H9 (cell line): ENCODE data around the gene PCDHGB4. TPM values are rescaled to one million over a fixed set of nuclear protein-coding genes. Genes with fewer than 3 reads are reported as not detected.

Experiments used
- DNase-seq: peaks from one replicate; pipeline ENCODE4 v3.0.0-alpha.2; 2017
- H2AFZ ChIP-seq: one replicate; pipeline ENCODE4 v1.6.1; 2013; ENCODE audit warnings: mild to moderate bottlenecking, low read length, control low read depth, moderate library complexity
- H2AK5ac ChIP-seq: 2 replicates; pipeline ENCODE4 v1.6.1; 2013; ENCODE audit warnings: low read length, control low read depth, mixed read lengths; ENCODE audit not compliant: insufficient read length
- H2BK120ac ChIP-seq: one replicate; pipeline ENCODE4 v1.6.1; 2013; ENCODE audit warnings: low read depth, mild to moderate bottlenecking, low read length, control low read depth, inconsistent platforms; ENCODE audit not compliant: poor library complexity, severe bottlenecking
- H2BK12ac ChIP-seq: 2 replicates; pipeline ENCODE4 v1.6.1; 2013; ENCODE audit warnings: low read length, control low read depth, mixed read lengths, low read depth; ENCODE audit not compliant: insufficient read length
- H2BK15ac ChIP-seq: 2 replicates; pipeline ENCODE4 v1.6.1; 2013; ENCODE audit warnings: low read depth, low read length, control low read depth
- H2BK20ac ChIP-seq: one replicate; pipeline ENCODE4 v1.6.1; 2013; ENCODE audit warnings: low read depth, mild to moderate bottlenecking, low read length, control low read depth, inconsistent platforms; ENCODE audit not compliant: poor library complexity, severe bottlenecking
- H2BK5ac ChIP-seq: 2 replicates; pipeline ENCODE4 v1.6.1; 2013; ENCODE audit warnings: low read length, control low read depth, mixed read lengths; ENCODE audit not compliant: insufficient read length
- H3K14ac ChIP-seq: 2 replicates; pipeline ENCODE4 v1.6.1; 2013; ENCODE audit warnings: low read length, control low read depth; ENCODE audit not compliant: insufficient read depth
- H3K18ac ChIP-seq: 2 replicates; pipeline ENCODE4 v1.6.1; 2013; ENCODE audit warnings: low read depth, mild to moderate bottlenecking, mixed read lengths, low read length, control low read depth; ENCODE audit not compliant: insufficient read length
- H3K23ac ChIP-seq: 2 replicates; pipeline ENCODE4 v1.6.1; 2013; ENCODE audit warnings: low read length, control low read depth, mixed read lengths, low read depth; ENCODE audit not compliant: insufficient read length
- H3K23me2 ChIP-seq: 2 replicates; pipeline ENCODE4 v1.6.1; 2013; ENCODE audit warnings: low read depth, mild to moderate bottlenecking, mixed read lengths, low read length, control low read depth; ENCODE audit not compliant: insufficient read length, poor library complexity, severe bottlenecking
- H3K27ac ChIP-seq: 2 replicates; pipeline ENCODE4 v1.5.1; 2013; ENCODE audit warnings: low read length, control low read depth, mixed read lengths, low read depth; ENCODE audit not compliant: insufficient read length
- H3K27me3 ChIP-seq: 2 replicates; pipeline ENCODE4 v1.6.1; 2013; ENCODE audit warnings: low read length, control low read depth, inconsistent platforms; ENCODE audit not compliant: insufficient read depth
- H3K4ac ChIP-seq: 2 replicates; pipeline ENCODE4 v1.6.1; 2013; ENCODE audit warnings: low read depth, mild to moderate bottlenecking, control low read depth, inconsistent platforms, low read length, moderate library complexity
- H3K4me1 ChIP-seq: 2 replicates; pipeline ENCODE4 v1.6.1; 2013; ENCODE audit warnings: low read length, control low read depth, inconsistent platforms; ENCODE audit not compliant: insufficient read depth
- H3K4me2 ChIP-seq: 2 replicates; pipeline ENCODE4 v1.6.1; 2013; ENCODE audit warnings: low read length, control low read depth, mixed read lengths; ENCODE audit not compliant: insufficient read length, insufficient read depth
- H3K56ac ChIP-seq: 2 replicates; pipeline ENCODE4 v1.6.1; 2013; ENCODE audit warnings: low read depth, mild to moderate bottlenecking, mixed read lengths, low read length, control low read depth; ENCODE audit not compliant: insufficient read length
- H3K79me1 ChIP-seq: 2 replicates; pipeline ENCODE4 v1.6.1; 2013; ENCODE audit warnings: low read depth, mild to moderate bottlenecking, moderate library complexity, low read length, control low read depth, inconsistent platforms; ENCODE audit not compliant: insufficient read depth, poor library complexity, severe bottlenecking
- H3K79me2 ChIP-seq: 2 replicates; pipeline ENCODE4 v1.6.1; 2013; ENCODE audit warnings: low read length, control low read depth, inconsistent platforms; ENCODE audit not compliant: insufficient read depth
- H3K9ac ChIP-seq: 2 replicates; pipeline ENCODE4 v1.6.1; 2013; ENCODE audit warnings: low read length, control low read depth, mixed read lengths; ENCODE audit not compliant: insufficient read length; ENCODE audit errors: extremely low read depth
- H3K9me3 ChIP-seq: one replicate; pipeline ENCODE4 v1.6.1; 2013; ENCODE audit warnings: low read depth, low read length, inconsistent platforms; ENCODE audit not compliant: control insufficient read depth
- H3T11ph ChIP-seq: one replicate; pipeline ENCODE4 v1.6.1; 2013; ENCODE audit warnings: mild to moderate bottlenecking, low read length, control low read depth, inconsistent platforms
- H4K20me1 ChIP-seq: one replicate; pipeline ENCODE4 v1.6.1; 2013; ENCODE audit not compliant: control insufficient read depth, insufficient read length, insufficient read depth
- H4K5ac ChIP-seq: 2 replicates; pipeline ENCODE4 v1.6.1; 2013; ENCODE audit warnings: low read depth, mild to moderate bottlenecking, mixed read lengths, low read length, control low read depth; ENCODE audit not compliant: insufficient read length
- H4K8ac ChIP-seq: replicated peaks from 2 replicates; pipeline ENCODE4 v1.6.1; 2013; ENCODE audit warnings: low read length, control low read depth, mixed read lengths, low read depth; ENCODE audit not compliant: insufficient read length
- H4K91ac ChIP-seq: 2 replicates; pipeline ENCODE4 v1.6.1; 2013; ENCODE audit warnings: low read depth, mild to moderate bottlenecking, moderate library complexity, mixed read lengths, low read length, control low read depth; ENCODE audit not compliant: insufficient read length
- H3K27ac Mint-ChIP-seq, 3 experiments: 2 replicates in 2 of 3; 3 replicates in 1 of 3; pipeline ENCODE4 v1.8.0; 2020 to 2021; ENCODE audit warnings: mixed read lengths in 3 of 3, mild to moderate bottlenecking in 1 of 3, moderate library complexity in 1 of 3
- H3K27me3 Mint-ChIP-seq: 2 replicates; pipeline ENCODE4 v1.8.0; 2021; ENCODE audit warnings: low read depth, mild to moderate bottlenecking, moderate library complexity, mixed read lengths
- H3K36me3 Mint-ChIP-seq, 3 experiments: 2 replicates in 2 of 3; 3 replicates in 1 of 3; pipeline ENCODE4 v1.8.0; 2020 to 2021; ENCODE audit warnings: low read depth in 3 of 3, mixed read lengths in 3 of 3; ENCODE audit not compliant: insufficient read depth in 1 of 3
- H3K4me1 Mint-ChIP-seq, 2 experiments: 2 replicates each; pipeline ENCODE4 v1.8.0; 2020; ENCODE audit warnings: mixed read lengths in 2 of 2
- H3K4me3 Mint-ChIP-seq, 2 experiments: 2 replicates in 1 of 2; 3 replicates in 1 of 2; pipeline ENCODE4 v1.8.0; 2020 to 2021; ENCODE audit warnings: mild to moderate bottlenecking in 2 of 2, mixed read lengths in 2 of 2, moderate library complexity in 1 of 2
- H3K9me3 Mint-ChIP-seq, 2 experiments: 2 replicates in 1 of 2; 3 replicates in 1 of 2; pipeline ENCODE4 v1.8.0; 2020; ENCODE audit warnings: mild to moderate bottlenecking in 2 of 2, mixed read lengths in 2 of 2, moderate library complexity in 1 of 2
- CTCF ChIP-seq: fragments of 200-600 bp; sonication (generic); conservative IDR thresholded peaks from 3 replicates; pipeline ENCODE4 v1.8.0; 2021; ENCODE audit warnings: antibody characterized with exemption, mild to moderate bottlenecking
- WGBS: extraction: QIAGEN DNeasy Blood & Tissue Kit; methylation state at CpG from one replicate; pipeline ENCODE4 v1.1.7; 2013; ENCODE audit warnings: missing lambda C conversion rate, low lambda C conversion rate, mixed read lengths; ENCODE audit not compliant: insufficient read length; ENCODE audit errors: extremely low coverage; 5-methylcytosine and 5-hydroxymethylcytosine counted together
- total RNA-seq: library from RNA; stranded (reverse); gene quantifications from 2 replicates; pipeline ENCODE4 v1.2.1, GENCODE V29; 2021

The PCDHGB4 gene
- total RNA-seq, 1 experiment from 2014 or later: 4.2 TPM

- Histone ChIP-seq H3K9ac (no peak within 1 kb of the TSS), H2BK12ac (no peak within 1 kb of the TSS), H3T11ph (no peak within 1 kb of the TSS), H3K4me2 (peak within 1 kb of the TSS; percentile 29), H3K56ac (no peak within 1 kb of the TSS), H3K14ac (0 out of 2 replicates have a peak within 1 kb of the TSS, but pooled peaks have one; percentile 26), H4K8ac (no peak within 1 kb of the TSS), H3K18ac (no peak within 1 kb of the TSS), H3K4ac (no peak within 1 kb of the TSS), H2BK5ac (no peak within 1 kb of the TSS), H3K9me3 (no peaks in the 10 kb centered on the region), H2BK15ac (no peak within 1 kb of the TSS), H4K91ac (no peak within 1 kb of the TSS), H3K27ac (no peak within 1 kb of the TSS), H3K27me3 (no peaks in the 10 kb centered on the region; the same call in 1 of the 2 replicates), H3K79me2 (no peaks in the 10 kb centered on the region), H3K23me2 (peaks cover 8% of the 10 kb centered on the region), H4K5ac (no peak within 1 kb of the TSS), H3K79me1 (no peaks in the 10 kb centered on the region), H3K23ac (no peak within 1 kb of the TSS), H2BK120ac (no peak within 1 kb of the TSS), H2AK5ac (no peak within 1 kb of the TSS), H2BK20ac (no peak within 1 kb of the TSS), H4K20me1 (no peaks in the 10 kb centered on the region), H3K4me1 (no peaks in the 10 kb centered on the region), H2AFZ (no peak within 1 kb of the TSS)
- peak; percentile 73 for DNase-seq
- no CpG with 5 or more reads among the region's 31 CpGs for WGBS
- peaks cover 16 to 23% of the 10 kb centered on the region in 2 experiments for H3K4me1 Mint-ChIP-seq
- H3K27ac Mint-ChIP-seq: peak within 1 kb of the TSS in 1 of 3 experiments; percentile 93; a peak in 2 of 7 replicates
- peaks cover 28% of the 10 kb centered on the region for H3K27me3 Mint-ChIP-seq
- peaks cover 36 to 47% of the 10 kb centered on the region in 2 experiments for H3K9me3 Mint-ChIP-seq
- peaks cover 29 to 55% (median 36%) of the 10 kb centered on the region in 3 experiments for H3K36me3 Mint-ChIP-seq
- TF ChIP-seq CTCF: peak; percentile 89
- peak within 1 kb of the TSS; percentile 83 to 87 for H3K4me3 Mint-ChIP-seq
Observed at GRCh38 chr5:141412854-141413539, 25.5 kb downstream of the PCDHGB4 start, which contains the start of gene PCDHGA10. Gene PCDHGA10, plus strand, starts transcription at chr5:141412987. Its CDS starts 189 bp downstream, at chr5:141413176.
